ENCODE measurements around the gene FAM193B.

FAM193B gene

DNA sequence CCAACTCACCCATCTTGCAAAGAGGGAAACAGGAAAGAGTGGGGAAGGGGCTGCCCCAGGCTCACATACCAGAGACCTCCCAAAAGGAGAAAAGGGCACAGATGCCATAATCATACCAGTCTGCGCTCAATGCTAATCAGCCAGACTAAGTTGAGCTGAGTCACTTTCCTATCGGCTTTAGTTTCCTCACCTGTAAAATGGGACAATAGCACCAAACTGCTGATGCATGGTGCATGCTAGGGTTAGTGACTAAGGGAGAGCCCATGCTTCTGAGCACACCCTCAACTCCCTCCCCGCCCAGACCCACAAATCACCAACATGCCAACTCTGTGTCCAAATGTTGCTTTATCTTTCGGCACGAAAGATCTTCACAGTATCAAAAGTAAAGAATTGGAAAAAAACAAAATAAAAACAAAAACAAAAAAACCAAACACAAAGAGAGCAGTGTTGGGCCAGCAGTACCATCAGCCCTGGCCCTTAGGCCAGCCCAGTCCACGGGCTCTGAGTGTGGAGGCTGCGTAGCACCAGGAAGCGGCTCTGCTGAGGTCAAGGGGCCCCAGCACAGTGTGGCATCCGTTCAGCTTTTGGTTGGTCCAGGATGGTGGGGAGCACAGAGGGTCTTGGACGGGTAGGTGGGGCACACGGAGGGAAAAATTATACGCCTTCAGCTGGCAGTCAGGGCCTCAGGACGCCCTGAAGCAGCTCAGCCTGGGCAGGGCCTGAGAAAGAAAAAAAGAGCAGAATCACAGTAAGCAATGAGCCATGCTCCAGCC is 34.7 kb downstream of the FAM193B start:
- no peak for FAIRE-seq
- DNase-seq (ENCODE audit: insufficient read length, low spot score) = no peak

DNA sequence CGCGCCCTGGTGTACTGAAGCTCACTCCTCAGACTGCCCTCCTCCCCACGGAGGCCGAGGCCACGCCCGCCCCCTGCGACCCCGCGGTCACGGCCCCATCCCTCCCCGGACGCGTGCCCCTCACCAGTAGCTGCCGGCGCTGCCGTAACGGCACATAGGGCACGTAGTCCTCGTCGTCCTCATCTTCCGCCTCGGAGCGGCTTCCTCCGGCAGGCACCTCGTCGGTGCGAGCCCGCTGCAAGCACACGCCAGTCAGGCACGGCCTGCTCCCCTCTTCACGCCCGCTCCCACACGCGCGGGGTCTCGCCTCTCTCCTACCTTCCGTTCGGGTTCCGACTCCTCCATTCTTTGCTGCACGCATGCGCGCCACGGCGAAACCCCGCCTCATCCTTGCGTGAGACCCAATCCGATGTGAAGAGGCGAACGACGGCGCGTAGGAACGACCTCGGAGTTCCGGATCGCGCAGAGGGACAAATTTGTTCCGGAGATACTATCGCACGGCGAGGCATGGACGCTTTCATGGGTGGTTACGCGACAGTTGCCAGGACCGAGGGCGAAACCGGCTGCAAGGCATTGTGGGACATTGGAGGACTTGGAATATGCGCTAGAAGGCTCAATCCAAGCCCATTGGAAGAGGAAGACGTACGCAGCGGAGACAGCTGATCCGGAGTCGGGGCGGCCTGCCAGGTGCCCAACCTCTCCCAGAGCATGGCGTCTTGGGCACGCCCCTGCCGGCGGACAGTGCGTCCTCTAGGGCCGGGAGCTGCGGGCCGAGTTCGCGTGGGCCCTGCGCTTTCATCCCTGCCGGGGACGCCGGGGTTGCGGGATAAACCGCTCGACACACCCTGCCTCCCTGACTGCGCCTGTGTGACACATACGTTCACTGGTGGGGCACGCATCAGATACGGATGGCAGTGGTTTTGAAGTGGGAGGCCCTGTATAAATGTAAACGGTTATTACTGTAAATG is 37.5 kb downstream of the FAM193B start, which contains the start of gene DDX41:
Gene DDX41 (minus strand): TSS at position 361 of the 968 bp plus-strand sequence. CDS start 16 bp downstream, at position 345.
- DNase-seq (ENCODE audit: insufficient read length, low spot score) (peak; percentile 100), FAIRE-seq (peak; percentile 100)

DNA sequence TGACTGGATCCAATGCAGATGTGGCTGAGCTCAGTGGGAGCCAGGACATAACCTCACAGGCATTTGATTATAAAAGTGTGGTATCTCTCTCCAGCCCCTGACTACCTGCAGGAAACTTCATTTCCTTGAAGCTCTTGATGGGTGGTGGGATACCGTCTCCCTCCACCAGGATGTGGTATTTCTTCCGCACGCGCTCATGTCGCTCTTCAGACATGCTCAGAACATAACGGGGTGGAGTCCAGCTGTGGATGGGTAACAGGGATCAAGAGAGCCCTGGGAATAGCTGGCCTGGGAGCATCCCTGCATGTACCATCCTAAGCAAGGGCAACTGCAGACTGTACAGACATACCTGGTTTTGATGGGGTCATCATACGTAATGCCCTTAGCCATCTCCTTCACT is 38.8 kb downstream of the FAM193B start:
- FAIRE-seq (no peak), DNase-seq (ENCODE audit: insufficient read length, low spot score) (no peak)

DNA sequence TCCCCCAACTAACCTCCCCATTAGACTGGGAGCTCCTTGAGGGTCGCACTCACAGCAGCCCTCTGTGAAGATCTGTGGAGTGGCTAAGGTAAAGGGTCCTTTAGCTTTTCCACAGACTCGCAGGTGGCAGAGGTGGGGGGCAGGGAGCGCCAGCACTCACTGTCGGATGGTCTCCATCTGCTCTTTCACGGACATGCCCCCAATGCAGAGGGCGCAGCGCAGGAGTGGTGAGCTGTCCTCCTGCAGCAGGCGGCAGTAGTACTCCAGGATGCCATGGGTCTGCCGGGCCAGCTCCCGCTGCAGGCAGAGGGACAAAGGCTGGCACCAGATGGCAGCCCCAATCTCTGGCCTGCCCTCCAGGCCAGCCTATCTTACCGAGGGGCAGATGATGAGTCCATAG is 39.8 kb downstream of the FAM193B start:
- FAIRE-seq (no peak), DNase-seq (ENCODE audit: insufficient read length, low spot score) (no peak)

DNA sequence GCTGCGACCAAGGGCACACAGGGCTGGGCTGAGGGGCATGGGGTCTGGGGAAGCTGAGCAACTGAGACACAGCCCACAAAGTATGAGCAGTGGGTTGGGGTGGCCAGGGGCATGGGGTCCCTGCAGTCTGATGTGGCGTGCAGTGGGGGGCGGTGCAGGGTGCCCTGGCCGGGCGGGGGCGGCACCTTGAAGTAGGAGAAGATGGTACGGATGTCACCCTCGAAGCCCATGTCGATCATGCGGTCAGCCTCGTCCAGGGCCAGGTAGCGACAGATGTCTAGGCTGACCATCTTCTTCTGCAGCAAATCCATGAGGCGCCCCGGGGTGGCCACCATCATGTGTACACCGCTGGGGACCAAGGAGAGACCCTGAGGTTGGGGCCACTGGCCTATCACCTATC is 40.9 kb downstream of the FAM193B start:
- DNase-seq (ENCODE audit: insufficient read length, low spot score) (no peak), FAIRE-seq (no peak)

DNA sequence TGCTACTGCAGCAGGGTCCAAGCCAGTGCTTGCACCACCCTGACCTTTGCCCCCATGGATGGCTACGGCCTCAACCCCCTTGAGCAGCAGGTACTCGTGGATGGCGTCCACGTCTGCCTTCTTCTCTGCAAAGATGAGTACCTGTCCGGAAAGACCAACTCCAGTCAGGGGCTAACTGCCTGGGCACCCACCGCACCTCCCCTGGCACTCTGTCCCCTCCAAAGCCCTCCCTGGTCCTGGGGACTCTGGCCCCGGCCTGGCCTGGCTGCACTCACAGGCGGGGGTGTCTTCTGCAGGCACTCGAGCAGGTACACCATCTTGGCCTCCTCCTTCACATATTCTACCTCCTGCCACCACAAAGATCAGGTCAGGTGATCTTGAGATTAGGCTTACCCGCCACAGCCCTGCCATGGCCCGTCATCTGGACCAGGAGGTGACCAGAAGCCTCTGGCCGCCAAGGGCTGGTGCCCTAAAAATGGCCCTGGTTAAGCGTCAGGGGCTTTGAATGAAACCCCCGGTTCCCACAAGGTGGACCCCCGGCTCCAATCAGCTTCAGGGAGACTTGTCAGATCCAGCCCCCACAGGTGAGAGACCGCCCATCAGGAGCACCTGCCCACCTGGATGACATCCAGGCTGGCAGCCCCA is 41.5 kb downstream of the FAM193B start:
- FAIRE-seq (no peak), DNase-seq (ENCODE audit: insufficient read length, low spot score) (no peak)

DNA sequence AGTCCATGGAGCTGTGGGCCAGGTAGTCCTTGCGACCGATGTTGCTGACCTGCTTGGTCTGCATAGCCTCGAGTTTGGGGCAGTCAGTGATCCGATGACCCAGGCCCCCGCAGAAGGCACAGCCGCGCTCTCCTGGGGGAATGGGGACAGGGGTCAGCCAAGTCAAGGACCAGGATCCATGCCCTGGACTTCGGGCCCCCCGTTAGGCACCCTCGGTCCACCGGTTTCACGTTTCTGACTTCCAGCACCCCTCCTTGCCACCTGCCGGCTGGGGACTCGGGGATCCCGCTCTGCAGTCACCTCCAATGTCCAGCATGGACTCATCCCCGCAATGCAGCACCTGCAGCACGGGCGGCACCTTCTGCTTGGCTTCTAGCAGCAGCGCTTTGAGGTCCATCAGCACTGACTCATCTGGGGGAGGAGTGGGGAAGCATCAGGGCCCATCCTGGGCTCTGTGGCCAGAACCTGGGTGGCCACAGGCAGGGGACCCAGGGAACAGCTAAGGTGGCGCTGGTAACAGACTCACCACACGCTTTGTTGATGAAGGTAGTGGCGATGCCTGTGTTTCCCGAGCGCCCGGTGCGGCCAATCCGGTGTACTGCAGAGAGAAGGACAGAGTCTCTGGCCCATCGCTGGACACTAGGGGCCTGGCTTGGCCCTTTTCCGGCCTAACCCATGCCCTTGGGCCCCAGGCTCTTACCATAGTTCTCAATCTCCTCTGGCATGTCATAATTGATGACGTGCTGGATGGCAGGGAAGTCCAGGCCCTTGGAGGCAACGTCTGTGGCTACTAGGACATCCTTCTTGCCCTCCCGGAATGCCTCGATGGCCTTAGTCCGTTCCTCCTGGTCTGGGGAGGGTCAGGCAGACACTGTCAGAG is 42.3 kb downstream of the FAM193B start:
- FAIRE-seq (no peak), DNase-seq (ENCODE audit: insufficient read length, low spot score) (no peak)

DNA sequence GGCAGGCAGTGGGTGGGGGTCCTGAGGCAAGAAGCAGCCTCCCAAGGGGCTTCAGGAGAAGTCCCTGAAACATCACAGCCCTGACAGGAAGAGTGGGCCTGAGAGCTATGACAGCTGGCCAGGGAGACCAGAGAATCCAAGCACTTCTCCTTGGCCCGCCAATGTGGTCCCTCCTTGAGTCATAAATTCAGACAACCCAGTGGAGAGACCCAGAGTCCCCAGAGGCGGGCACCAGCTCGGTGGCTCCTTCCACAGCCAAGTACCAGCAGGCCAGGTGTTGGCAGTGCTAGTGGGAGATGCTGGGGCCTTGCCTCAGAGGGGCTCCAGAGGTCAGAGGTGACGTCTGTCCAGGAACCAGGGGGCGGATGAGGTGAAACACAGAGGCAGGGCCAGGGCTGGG is 43.2 kb downstream of the FAM193B start:
- DNase-seq (ENCODE audit: insufficient read length, low spot score) (no peak), FAIRE-seq (no peak)

DNA sequence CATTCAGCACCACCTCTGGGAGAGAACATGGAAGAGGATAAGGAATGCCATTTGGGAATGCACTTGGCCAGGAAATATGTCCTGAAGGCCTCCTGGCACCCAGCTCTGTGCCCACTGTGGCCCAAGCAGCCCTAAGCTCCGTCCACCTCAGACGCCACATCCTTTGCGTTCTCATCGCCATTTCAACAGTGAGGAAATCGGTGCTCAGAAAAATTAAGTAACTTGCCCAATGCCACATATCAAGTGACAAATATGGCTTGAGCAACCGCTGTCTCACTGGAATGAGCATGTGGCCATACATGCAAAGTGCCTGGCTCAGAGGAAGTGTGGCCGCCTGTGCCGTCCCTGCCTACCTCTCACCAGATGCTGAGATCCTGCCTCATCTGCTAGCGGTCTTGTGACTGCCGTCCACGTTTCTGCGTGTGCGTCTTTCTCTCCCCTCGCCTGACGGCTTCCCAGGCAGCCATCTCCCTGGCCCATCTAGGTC is 43.8 kb downstream of the FAM193B start:
- no peak for DNase-seq (ENCODE audit: insufficient read length, low spot score)
- peak; percentile 96 for FAIRE-seq

DNA sequence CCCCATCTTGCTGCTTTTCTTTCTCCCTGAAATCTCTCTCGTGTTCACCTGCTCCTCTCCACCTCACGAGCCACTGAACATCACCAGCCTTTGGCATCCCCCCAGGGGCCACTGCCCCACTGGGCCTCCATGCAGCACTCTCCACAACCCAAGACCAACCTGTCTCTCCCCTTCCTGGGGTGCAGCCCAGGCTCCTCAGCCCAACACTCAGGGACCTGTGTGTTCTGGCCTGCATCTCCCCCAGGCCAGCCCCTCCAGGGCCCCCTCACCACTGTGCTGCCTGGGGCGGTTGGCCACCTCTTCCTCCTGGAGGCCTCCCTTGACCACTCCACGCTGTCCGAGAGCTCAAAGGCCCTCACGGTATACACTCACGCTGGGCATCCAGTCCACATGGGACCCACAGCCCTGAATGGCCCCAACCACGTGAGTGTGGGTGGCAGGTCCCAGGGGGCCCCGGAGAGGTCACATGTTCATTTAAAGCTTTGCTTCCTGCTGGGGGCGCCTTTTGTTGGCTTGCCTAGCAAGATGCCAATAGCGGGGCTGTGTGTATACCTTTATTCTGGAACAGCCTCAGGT is 44.3 kb downstream of the FAM193B start:
- DNase-seq (ENCODE audit: insufficient read length, low spot score) = no peak
- FAIRE-seq = no peak

DNA sequence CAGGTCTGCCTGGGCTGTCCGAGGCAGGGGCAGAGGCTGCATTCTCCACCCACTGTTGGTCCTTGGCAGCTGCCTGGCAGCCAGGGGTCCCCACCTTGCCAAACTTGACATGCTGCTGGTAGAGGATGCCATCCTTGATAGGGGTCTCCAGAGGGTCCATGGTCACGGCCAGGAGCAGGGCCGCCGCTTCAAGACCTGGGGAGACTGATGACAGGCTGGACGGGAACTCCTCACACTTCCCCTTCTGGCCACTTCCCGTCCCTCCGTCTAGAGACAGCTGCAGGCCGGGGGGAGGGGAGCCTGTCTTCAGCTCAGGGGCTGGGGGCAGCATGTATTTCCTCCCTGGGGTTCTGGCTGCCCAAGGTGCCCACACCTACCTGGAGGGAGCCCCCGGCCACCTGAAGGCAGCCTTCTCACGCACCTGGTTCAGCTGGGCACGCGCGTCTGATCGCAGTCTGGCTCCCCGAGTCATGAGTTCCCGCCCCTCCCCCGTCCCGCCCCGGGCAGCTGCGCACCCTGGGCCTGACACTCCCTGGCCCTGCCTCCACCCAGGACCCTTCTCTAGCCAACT is 44.9 kb downstream of the FAM193B start, which contains the start of gene DOK3:
Gene DOK3 (minus strand): TSS at position 446 of the 571 bp plus-strand sequence. CDS start 286 bp downstream, at position 160.
- FAIRE-seq = no peak
- no peak for DNase-seq (ENCODE audit: insufficient read length, low spot score)

DNA sequence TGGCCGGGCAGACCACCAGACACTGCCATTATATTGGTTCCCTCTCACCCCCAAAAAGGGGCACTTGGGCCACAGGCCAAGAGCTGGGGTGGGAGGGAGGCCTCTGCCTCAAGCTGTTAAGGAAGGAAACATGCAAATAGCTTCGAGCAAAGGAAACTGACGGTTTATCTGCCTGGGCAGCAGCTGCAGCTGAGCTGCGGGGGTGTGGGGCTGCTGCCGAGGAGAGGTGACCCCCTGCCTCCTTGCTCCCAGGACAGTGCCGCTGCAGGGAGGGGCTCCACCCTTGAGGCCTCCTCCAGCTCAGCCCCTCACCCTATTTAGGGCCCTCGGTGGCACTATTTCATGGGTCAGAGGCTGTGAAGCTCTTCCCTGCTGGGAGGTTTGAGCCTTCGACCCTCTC is 45.5 kb downstream of the FAM193B start:
- peak; percentile 97 for FAIRE-seq
- DNase-seq (ENCODE audit: insufficient read length, low spot score) = no peak

DNA sequence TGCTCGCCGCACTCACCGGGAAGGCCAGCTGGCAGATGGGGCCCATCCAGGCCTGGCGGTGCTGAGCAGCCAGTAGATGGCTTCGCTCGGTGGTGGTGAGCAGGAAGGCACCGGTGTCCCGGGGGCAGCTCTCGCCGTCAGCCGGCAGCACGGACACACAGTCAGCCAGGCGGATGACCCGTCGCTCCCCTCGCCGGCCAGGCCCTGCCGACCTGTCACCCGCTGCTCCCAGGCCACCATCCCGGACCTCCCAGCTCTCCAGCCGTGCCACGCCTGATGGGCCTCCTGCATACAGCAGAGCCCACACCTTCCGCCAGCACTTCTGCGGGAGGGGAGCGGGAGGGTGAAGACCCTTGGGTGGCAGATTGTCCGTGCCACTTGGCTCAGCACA is 46.1 kb downstream of the FAM193B start:
- no peak for DNase-seq (ENCODE audit: insufficient read length, low spot score)
- no peak for FAIRE-seq

DNA sequence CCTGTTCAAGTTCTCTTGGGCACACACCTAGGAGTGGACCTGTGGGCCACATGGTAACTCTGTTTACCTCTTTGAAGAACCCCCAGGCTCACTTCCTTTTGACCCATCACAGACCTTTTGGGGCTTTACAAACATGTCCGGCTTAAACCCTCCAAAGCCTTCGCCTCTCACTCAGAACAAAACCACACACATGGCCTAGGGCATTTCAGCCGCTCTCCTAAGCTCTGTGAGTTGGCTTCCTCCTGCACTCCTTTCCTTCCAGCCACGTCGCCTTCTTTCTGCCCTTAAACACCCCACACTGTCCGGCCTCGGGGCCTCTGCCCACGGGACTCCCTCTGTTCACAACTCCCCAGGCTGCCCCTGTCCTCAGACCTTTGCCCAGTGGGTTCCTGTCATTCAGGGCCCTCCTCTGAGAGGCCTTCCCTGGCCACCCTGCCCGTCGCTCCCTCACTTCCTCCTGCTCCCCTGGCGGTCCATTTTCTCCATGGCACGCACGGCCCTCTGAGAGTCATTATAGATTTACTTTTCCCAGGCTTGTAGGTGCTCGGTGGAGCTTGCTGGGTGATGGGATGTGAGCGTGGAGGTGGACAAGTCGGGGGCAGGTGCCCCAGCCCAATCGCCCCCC is 46.7 kb downstream of the FAM193B start:
- FAIRE-seq (no peak), DNase-seq (ENCODE audit: insufficient read length, low spot score) (no peak)

DNA sequence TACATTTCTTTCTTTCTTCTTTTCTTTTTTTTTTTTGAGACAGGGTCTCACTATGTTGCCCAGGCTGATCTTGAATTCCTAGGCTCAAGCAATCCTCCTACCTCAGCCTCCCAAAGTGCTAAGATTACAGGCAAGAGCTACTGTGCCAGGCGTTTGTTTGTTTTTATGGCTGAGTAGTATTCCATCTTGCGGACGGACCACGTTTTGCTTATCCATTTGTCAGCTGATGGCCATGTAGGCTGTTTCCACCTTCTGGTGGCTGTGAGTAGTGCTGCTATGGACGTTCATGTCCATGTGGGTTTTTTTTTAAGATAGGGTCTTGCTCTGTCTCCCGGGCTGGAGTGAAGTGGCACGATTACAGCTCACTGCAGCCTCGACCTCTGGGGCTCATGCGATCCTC is 47.2 kb downstream of the FAM193B start:
- peak; percentile 21 for FAIRE-seq
- no peak for DNase-seq (ENCODE audit: insufficient read length, low spot score)

DNA sequence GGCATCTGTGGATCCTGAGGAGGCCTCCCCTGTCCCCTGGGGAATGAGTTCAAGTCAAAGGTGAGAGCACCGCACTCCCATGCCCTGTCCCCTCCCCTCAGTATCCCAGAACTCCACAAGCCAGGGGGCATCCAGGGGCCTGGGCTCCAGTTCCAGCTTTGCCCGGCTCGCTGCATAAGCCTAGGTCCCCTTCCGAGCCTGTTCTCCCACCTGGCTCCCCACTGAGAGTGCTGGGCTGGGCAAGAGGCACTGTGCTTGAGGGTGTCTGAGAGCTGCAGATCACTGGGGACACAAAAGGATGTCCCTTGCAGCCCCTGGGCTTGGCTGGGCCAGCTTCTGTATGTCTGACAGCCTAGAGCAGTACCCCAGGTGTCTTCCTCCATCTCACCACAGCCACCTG is 49.3 kb downstream of the FAM193B start:
- DNase-seq (ENCODE audit: insufficient read length, low spot score) (no peak), FAIRE-seq (no peak)

DNA sequence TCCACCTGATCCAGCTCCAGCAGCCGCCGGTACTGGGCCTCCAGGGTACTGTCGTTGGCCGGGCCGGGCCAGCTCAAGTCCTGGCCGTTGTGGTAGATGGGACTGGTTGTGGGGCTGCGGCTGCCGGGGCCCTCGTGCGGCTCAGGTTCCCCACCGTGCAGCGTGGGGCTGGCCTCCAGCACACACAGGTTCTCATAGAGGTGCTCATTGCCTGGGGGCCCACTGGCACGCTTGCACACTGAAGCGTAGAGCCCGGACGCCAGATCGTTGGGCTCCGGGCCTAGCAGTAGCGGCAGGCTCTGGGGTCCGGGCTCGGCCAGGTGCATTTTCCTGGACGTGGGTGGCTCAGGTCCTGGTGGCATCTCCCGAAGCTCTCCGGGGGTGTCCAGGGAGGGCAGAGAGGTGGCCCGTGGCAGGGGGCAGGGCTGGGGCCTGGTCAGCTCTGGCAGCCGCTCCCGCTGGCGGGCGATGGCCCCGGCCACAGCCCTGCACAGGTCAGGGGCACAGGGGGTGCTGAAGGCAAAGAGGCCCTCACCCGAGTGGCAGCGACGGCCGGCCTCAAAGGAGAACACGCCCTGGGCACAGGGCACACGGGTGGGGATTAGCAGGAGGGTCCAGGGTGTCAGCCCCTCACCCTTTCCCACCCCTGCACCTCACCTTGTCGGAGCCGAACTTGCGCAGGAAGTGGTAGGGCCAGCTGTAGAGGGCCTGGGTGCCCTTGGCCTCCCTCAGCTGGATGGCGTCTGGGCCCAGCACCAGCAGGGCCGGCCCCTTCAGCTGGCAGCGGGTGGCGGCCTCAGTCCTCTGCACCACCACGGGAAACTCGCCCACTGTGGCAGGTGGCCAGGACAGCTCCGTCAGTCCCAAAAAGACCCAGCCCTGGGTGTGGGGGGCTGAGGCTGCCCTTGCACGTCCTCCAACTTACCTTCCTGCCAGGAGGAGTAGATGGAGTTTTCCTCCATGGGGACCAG is 50.0 kb downstream of the FAM193B start:
- DNase-seq (ENCODE audit: insufficient read length, low spot score) (no peak), FAIRE-seq (no peak)
